DMS53 treated with DMSO at 0.1 percent for 48 hours (cell line): ENCODE measurements around the gene STAU1.
"Not testable (repeated sequence)": the region's sequence is repeated elsewhere in the genome, so short reads cannot be mapped to it uniquely, and the experiment has no call there.

Source experiments
- DNase-seq: peaks from one replicate; lab custom pipeline; 2025; ENCODE audit not compliant: unreplicated experiment; lab: John Stamatoyannopoulos, UW

Gene STAU1

DNA sequence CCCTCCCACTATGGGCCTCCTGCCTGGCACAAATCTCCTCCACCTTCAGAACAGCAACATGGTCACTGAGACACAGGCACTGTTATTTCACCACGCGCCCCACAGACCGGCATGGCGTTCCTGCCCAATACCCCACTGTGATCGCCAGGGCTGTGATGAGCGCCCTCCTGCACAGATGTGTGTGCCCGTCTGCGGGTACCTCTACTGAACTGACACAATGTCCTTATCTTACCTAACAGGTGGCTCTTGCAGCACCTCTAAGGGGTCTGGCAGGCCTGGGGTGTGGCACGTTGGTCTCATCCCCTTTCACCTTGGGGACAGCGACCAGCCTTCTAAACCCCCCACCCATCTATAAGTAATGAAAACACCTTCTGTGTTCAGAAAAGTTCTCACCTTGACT, 64.2 kb downstream of the STAU1 start:
- DNase-seq = no peak

DNA sequence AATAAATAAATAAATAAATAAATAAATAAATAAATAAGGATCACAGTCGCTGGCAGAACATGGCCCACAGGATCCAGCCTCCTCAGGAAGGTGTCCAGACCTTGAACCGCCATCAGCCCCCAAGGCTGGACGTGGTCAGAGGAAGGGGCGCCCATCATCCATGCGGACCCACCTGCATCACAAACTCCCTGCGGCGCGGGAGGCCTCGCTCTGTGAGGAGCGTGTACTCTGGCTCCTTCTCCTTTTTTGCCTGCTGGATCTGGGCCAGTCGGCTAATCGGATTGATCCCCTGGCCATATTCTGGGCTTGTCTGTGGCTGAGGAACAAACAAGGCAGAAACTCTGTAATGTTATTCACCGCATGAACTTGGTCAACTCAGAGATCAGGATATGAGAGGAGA, 65.2 kb downstream of the STAU1 start:
- no peak for DNase-seq

DNA sequence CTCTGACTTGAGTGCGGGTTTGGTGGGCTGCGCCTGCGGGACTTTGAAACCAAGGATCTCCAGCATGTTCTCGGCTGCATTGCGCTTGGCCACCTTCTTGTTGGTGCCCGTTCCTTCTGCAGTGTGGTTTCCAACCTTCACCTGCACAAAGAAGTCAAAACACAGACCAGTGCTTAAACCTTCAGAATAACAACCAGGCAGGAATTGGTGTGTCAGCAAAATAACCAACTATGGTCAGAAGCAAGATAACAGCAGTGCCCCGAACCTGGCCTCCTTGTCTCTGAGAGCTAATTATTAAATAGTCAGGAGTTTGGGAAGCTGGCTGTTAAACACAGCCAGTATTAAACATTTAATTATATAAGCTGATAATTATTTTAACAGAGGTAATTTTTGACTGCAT, 68.1 kb downstream of the STAU1 start:
- no peak for DNase-seq

DNA sequence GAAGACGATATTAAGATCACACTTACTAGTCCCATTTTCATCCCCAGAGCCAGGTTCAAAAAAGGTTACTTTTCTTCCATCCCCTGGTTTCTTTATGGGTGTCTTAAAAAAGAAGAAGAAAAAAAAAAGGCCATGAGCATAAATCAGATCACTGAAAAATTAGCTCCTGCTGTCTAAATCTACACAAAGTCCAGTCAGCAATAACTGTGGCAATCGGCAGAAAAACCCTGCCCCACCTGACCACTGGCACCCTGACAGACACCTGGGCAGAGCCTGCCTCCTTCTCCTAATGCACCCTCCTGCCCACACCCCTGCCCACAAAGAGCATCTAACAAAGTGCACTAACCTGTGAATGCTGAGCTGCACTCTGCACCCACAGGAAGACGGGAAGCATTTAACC, 69.8 kb downstream of the STAU1 start:
- DNase-seq = no peak

DNA sequence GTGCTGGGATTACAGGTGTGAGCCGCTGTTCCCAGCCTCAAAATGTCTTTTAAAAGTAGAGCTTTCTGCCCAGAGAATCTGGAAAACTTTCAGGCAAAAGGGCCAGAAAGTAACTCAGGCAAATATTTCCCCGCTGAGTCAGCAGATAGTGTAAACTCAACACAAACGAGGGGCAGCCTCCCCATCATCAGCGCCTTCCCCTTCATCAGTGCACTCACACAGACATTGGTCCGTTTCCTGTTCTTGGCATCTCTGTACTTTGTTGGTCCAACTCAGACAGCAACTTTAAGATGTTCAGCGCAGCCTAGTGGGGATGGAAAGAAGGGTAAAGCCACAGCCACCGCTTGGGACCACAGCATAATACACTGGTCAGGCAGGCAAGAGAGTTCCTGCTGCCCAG, 72.6 kb downstream of the STAU1 start:
- DNase-seq = no peak

DNA sequence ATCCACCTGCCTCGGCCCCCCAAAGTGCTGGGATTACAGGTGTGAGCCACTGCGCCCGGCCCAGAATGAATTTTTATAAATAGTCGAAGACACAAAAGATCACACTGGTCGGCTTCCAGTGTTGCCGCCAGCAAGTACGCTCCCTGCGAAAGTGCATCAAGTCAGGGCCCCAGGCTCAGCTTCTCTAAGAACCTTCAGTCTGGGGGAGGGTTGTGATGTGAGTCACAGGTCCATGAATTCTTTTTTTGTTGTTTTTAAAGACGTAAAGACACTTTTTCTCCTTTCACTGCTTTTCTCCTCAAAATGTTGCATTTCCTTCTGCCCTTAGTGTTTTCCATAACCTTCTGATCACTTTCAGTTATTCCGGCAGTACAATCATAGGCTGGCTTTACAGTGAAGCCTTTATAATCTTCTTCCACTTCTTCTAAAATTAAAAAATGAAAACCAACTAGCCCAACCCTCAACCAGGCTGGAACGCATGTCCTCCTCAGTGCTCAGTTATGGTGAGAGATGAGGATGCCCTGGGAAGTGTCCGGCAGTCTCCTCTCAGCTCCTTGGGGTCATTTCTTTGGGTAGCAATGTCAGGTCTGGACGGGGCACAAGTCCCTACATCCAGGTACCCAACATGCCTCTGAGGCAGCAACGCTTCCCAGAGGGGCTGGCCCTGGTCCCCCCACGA, 75.4 kb downstream of the STAU1 start:
- no peak for DNase-seq

DNA sequence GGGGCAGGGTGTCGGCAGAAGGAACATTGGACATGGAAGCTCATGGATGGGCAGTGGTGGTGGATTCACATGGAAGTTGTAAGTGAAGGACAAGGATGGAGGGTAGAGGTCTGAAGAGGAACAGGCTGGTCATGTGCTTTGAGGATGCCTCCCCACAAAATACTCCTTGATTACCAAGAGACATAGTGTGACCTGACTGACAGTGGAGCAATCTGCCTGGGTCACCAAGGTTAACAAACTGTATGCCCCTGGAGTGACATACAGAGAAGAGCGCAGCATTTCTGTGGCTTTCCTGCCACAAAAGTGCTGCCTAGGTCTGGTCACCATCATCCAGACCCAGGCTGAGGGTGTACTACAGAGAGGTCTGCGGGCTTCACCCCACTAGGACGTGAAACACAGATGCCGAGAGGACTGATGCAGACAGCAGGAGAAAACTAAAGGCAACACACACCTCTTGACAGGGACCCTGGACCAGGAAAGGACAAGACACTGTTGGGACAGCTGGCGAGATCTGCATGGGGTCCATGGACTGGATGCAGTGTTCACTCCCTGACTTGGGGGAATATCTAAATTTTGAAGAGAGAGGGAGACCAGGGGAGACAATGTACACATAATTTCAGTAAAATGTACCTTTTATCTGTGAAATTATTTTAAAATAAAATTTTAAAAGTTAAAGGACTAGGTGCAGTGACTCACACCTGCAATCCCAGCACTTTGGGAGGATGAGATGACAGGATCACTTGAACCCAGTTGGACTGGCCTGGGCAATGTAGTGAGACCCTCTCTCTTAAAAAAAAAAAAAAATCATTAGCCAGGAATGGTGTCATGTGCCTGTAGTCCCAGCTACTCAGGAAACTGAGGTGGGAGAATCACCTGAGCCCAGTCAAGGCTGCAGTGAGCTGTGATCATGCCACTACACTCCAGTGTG, 77.1 kb downstream of the STAU1 start:
- DNase-seq = no peak

DNA sequence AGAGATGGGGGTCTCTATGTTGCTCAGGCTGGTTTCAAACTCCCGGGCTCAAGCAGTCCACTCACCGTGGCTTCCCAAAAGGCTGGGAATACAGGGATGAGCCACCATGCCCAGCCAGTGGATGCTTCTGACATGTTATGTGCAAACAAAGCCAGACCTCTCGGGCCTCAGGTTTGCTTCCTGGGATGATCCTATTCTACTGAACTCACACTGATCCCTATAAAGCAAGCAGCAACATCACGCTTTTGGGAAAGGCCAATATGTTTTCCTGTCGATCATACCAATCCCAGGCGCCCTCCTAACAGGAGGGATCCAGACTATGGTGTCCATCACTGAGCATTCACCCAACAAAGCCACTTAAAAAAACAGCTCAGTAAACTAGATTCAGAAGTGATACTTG, 81.8 kb downstream of the STAU1 start:
- no peak for DNase-seq

DNA sequence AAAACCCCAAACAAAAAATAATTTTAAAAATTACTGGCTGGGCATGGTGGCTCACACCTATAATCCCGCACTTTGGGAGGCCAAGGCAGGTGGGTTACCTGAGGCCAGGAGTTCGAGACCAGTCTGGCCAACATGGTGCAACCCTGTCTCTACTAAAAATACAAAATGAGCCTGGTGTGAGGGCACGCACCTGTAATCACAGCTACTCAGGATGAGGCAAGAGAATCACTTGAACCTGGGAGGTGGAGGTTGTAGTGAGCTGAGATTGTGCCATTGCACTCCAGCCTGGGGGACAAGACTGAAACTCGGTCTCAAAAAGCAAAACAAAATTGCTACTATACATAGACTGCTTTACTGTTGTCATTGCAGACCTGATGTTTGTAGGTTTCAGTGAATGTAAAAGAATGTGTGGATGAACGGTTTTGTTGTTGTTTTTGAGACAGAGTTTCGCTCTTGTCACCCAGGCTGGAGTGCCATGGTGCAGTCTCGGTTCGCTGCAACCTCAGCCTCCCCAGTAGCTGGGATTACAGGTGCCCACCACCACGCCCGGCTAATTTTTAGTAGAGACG, 83.1 kb downstream of the STAU1 start:
- not testable (repeated sequence) for DNase-seq

DNA sequence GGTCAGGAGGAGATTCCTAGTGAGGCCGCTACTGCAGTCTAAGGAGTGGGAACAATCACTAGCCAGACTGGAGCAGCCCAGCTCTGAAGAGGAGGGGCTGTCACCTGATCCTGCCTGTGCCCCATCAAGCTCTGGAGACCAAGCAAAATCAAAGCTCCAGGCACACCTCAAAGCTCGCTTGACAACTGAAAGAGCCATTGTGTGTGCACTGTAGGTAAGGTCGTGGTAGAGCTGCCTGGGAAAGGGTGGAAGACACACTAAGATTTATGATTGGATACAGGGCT, 83.8 kb downstream of the STAU1 start:
- DNase-seq = no peak

DNA sequence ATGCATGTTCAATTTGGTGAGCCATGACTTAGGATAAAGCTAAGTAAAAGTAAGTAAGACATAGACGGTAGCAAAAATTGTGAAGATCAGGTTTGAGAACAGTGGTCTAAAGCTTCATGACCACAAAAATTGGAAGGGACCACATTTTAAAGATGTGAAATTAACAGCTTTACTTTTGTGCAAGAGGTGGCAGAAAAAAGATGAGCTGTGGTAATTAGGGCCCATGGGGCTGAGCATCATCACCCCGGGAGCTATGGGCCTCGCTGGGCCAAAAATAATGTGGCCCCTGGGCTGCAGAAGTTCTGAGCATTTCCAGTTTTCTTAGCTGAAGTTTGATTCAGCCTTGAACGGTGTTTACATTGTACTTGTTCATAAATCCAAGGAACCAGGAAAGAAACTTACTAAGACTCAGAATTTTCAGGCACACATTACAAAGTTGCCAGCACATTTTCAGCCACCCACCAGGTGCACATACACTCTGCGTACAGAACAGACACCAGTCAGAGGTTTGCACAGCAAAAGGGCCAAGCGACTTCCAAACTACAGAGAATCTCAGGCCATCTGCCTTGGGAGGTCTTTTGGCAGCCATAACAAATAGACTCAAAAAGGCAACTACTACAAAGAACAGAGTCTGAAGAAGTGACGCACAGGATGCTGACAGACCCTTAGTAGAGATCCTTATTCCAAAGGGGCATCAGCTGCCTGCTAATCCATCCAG, 84.3 kb downstream of the STAU1 start:
- no peak for DNase-seq

DNA sequence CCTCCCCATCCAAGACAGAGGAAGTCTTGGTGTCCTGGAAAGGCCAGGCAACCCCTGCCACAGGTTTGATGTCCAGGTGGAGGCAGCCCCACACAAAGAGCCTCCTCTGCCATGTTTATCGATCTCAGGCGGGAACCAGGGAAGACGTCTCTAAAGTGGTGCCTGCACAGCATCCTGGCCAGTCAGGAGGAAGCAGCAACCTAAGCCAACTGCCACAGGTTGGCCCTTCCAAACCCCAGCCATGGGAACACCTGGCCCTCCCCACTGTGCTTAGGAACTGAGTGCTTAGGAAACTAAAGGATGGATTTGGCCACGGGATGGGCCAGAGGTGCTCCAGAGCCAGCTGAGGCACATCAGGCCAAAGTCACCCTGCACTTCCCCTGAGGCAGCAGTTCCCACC, 85.1 kb downstream of the STAU1 start:
- DNase-seq = no peak

DNA sequence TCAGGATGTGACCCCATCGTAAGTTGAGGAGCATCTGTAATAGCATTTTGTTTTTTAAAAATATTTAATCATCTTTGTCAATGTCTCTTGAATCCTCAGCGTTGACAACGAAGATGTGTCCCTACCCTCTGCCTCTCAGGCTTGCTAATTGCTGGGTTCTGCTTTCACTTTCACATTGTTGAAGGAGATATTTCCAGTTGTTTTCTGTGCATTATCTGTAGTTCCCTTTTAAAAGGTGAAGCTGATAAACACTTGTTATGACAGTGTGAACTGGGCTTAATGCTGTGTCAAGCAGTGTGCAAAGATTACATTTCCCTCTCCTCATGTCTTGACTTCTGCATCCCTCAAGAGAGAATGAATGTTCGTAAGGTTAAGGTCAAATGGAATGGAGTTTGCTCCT, 87.2 kb downstream of the STAU1 start:
- no peak for DNase-seq

DNA sequence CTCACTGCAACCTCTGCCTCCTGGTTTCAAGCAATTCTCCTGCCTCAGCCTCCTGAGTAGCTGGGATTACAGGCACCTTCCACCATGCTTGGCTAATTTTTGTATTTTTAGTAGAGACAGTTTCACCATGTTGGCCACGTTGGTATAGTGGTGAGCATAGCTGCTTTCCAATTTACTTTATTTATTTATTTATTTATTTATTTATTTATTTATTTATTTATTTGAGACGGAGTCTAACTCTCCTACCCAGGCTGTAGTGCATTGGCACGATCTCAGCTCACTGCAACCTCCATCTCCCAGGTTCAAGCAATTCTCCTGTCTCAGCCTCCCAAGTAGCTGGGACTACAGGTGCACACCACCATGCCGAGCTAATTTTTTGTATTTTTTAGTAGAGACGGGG, 87.8 kb downstream of the STAU1 start:
- DNase-seq = not testable (repeated sequence)

DNA sequence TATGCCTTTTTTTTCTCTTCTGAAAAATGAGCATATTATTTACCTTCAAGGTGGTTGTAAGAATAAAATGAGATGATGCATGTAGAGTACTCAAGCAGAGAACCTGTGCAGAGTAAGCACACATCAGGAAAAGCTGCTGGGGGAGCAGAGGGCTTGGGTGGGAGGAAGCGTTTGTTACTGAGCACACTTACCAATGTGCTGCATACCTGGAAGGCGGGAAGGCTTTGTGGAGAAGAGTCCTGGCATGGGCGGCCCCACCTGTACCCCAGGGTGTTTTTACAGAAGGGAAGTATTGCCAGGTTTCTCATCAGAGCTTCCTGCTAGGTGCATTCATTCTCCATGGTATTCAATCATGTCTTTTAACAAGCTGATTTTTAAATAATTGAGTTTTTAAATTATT, 89.1 kb downstream of the STAU1 start:
- DNase-seq = no peak

DNA sequence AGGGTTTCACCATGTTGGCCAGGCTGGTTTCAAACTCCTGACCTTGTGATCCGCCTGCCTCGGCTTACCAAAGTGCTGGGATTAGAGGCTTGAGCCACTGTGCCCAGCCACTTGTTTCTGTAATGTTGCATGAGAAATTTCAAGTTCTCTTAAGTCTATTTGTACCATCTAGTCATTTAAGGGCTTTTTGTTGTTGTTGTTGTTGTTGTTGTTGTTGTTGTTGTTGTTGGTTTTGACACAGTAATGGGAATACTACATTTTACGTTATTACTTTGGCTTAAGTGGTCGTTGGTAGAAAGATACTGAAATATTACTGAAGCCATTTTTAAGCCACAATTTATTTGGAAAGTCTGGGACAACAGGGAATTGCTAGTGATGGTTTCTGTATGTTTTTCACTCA, 90.0 kb downstream of the STAU1 start:
- DNase-seq = no peak

DNA sequence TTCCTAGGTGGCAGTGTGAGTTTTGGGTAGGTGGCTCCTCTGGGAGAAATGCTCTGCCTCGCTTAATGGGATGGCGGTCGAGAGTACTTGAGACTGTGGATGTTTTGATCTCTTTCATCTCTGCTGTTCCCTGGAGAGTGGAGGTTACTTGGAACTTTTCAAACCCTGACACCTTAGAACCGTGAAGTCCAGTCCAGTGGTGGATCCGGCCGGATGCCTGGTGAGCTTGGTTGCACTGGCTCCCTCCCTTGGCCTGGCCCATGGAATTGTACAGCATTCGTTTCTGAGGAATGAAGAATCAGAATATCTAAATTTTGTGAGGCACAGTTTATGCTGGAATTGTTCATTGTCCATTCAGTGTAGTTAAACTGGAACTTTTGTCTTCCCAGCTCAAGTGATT, 91.0 kb downstream of the STAU1 start:
- DNase-seq = no peak

DNA sequence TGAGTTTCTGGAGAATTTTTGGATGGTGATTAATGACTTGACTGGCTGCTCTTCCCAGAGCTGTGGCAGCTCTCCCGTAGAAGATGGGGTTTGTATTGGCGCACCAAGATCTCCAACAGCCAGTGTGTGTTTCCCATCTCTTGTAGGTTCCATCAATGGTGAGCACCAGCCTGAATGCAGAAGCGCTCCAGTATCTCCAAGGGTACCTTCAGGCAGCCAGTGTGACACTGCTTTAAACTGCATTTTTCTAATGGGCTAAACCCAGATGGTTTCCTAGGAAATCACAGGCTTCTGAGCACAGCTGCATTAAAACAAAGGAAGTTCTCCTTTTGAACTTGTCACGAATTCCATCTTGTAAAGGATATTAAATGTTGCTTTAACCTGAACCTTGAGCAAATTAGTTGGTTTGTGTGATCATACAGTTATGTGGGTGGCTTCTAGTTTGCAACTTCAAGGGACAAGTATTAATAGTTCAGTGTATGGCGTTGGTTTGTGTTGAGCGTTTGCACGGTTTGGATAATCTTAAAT, 91.9 kb downstream of the STAU1 start:
- DNase-seq = no peak

DNA sequence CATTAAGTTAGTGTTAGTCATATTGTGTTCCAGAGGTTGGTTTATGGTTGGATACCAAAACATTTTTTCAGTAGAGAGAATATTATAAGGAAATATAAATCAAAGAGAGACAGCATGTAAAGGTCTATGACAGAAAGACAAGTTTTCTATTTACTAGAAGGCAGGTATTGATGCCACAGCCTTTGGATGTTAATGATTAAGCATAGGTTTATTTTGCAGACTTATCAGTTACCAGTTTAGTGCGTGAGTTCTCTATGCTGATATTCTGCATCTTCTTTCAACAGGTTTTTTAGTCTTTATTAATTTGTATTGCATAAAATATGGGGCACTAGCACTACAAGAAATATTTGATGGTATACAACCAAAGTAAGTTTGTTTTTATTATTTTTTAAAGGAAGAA, 96.4 kb downstream of the STAU1 start:
- DNase-seq = no peak

DNA sequence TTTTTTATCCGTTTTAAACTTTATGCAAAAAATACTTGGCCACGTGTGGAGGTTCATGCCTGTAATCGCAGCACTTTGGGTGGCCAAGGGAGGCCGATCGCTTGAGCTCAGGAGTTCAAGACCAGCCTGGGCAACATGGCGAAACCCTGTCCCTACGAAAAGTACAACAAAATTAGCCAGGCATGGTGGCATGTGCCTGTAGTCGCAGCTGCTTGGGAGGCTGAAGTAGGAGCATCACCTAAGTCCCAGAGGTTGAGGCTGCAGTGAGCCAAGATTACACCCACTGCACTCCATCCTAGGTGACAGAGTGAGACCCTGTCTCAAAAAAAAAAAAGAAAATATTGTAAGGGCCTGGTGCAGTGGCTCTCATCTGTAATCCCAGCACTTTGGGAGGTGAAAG, 97.0 kb downstream of the STAU1 start:
- no peak for DNase-seq

DNA sequence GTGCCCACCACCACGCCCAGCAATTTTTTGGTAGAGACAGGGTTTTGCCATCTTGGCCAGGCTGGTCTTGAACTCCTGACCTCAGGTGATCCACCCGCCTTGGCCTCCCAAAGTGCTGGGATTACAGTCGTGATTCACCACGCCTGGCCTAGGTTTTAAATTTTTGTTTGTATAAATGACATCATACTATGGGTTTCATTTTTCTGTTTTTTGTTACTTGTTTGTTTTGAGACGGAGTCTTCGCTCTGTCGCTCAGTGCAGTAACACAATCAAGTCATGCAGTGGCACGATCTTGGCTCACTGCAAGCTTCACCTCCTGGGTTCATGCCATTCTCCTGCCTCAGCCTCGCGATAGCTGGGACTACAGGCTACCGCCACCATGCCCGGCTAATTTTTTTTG, 105.8 kb downstream of the STAU1 start:
- DNase-seq = not testable (repeated sequence)

DNA sequence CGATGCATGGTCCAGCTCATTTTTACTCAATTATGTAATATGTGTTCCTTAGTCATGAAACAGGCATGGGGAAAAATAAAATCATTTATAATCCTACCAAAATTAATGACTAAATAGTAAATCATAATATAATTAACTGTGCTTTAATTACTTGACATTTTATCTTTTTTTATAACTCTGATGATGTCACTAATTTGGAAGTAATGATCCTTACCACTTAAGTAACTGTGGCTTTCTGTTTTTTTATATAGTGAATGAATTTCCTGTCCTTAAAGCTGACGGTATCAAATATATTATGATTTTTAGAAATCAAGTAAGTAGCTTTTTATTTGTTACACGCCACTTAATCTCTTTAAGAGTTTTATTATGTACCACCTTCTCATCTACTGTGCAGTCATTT, 109.8 kb downstream of the STAU1 start:
- DNase-seq = no peak
